Ovary (tissue), 10 donors: Measurements from ENCODE around the gene PLEKHA3. TPM values are rescaled to one million over a fixed set of nuclear protein-coding genes. Genes with fewer than 3 reads are reported as not detected.
A peak's percentile ranks its signal among the peaks of the same experiment; 100 is the strongest.

Experiments
- DNase-seq, 5 donors: peaks; one replicate each; pipeline ENCODE4 v3.0.0-alpha.2; 2019 to 2020
- H3K27ac ChIP-seq, 2 donors: fragments of 200-600 bp; one replicate each; pipeline versions ENCODE4 v1.5.1 to v1.8.0; 2019 to 2022
- H3K27me3 ChIP-seq: fragments of 200-600 bp; one replicate; pipeline ENCODE4 v1.8.0; 2022
- H3K36me3 ChIP-seq: fragments of 200-600 bp; sonication (generic); one replicate; pipeline ENCODE4 v1.5.1; 2019
- H3K4me1 ChIP-seq: one replicate; pipeline ENCODE4 v1.8.1; 2013; ENCODE audit warnings: mild to moderate bottlenecking, moderate library complexity; ENCODE audit not compliant: insufficient read depth
- H3K4me3 ChIP-seq: fragments of 200-600 bp; sonication (generic); one replicate; pipeline ENCODE4 v1.5.1; 2017
- H3K9me3 ChIP-seq, 2 donors: fragments of 200-600 bp in 1 of 2; sonication (generic) in 1 of 2; one replicate each; pipeline versions ENCODE4 v1.5.1 to v1.8.1; 2013 to 2019; ENCODE audit warnings: mild to moderate bottlenecking in 1 of 2, moderate library complexity in 1 of 2
- EP300 ChIP-seq: sonication (generic); formaldehyde crosslinking; IDR thresholded peaks from one replicate; pipeline ENCODE4 v1.6.1; 2017; ENCODE audit warnings: antibody characterized with exemption
- POLR2A ChIP-seq: fragments of 450-650 bp; IDR thresholded peaks from one replicate; pipeline ENCODE4 v1.6.1; 2017; ENCODE audit warnings: antibody characterized with exemption, mild to moderate bottlenecking, moderate library complexity
- WGBS, 3 donors: extraction: QIAGEN DNeasy Blood & Tissue Kit in 1 of 3; methylation state at CpG; one replicate each; pipeline versions ENCODE4 v1.1.5 to v1.1.7; 2013 to 2017; 5-methylcytosine and 5-hydroxymethylcytosine counted together
- intact Hi-C, 4 donors: fragments of 100-400 bp; cut with DNase I; formaldehyde crosslinking; loops; one replicate each; pipeline versions ENCODE4 v1.11.0 to v1.15.1; 2022 to 2023
- long read RNA-seq, 3 donors: library from polyadenylated mRNA in 2 of 3; unstranded in 2 of 3; transcript quantifications; one replicate each; pipeline ENCODE4 v2.0.0 and lab custom pipeline, GENCODE V29; 2021 to 2026
- polyA plus RNA-seq, 2 donors: library from polyadenylated mRNA; stranded (reverse); fragments of 200-250 nt in 1 of 2; fragments of 350-450 nt in 1 of 2; fragmentation: Illumina TruSeq in 1 of 2; extraction: RNeasy Lipid Tissue Mini Kit (QIAGEN cat#74804) in 1 of 2; gene quantifications; one replicate each; pipeline ENCODE4 v1.2.3, GENCODE V29; 2013 to 2014
- total RNA-seq, 7 donors: library from RNA; depleted of rRNA in 2 of 7; stranded (reverse); fragments of >200 nt in 2 of 7; fragmentation: NEBNext Ultra II Directional in 3 of 7; extraction: Animal tissue kit (Norgen Biotek cat#: 25700) in 3 of 7; gene quantifications; one replicate each; pipeline versions ENCODE4 v1.1.0 to v1.2.4, GENCODE V29; 2016 to 2023
- TF ChIP-seq, protein P1 (sequence below), 3 donors: fragments of 450-650 bp in 2 of 3; fragments of 200-600 bp in 1 of 3; IDR thresholded peaks; one replicate each; pipeline versions ENCODE4 v1.5.1 to v1.8.0; 2016 to 2022; ENCODE audit warnings: antibody characterized with exemption in 3 of 3, mild to moderate bottlenecking in 1 of 3
- donor health status: DM: no; HTN: no; CAD: no; lungs with moderate emphysema.
- donor health status: DM: no; HTN: no; CAD: no.
- donor health status: Bipolar disorder and iron deficiency.
- donor health status: DM: yes; HTN: yes; CAD: no.
- donor health status: DM: no; HTN: no; CAD: no.
- donor health status: DM: yes; HTN: yes; CAD: no.

The PLEKHA3 gene
- total RNA-seq, result 10 to 100 TPM in 6 of 7 donors, 1 to 10 TPM in 1; 8.6 to 40.6 (median 33.1) TPM
- 10 to 100 TPM in 1 of 2 donors, 1 to 10 TPM in 1; 4.4 to 24.6 TPM for polyA plus RNA-seq
- long read RNA-seq, donor 1, full-length matches to known transcripts, result 6 of 8 reads
- long read RNA-seq, donor 1, partial matches to known transcripts, result 2 of 8 reads
- long read RNA-seq, donor 1, other reads (novel, unspliced or antisense), result 0 of 8 reads
- long read RNA-seq, donor 2, full-length matches to known transcripts, result 6 of 6 reads
- long read RNA-seq, donor 2, partial matches to known transcripts, result 0 of 6 reads
- long read RNA-seq, donor 2, other reads (novel, unspliced or antisense), result 0 of 6 reads
- long read RNA-seq, donor 3, full-length matches to known transcripts, result 30 of 33 reads
- long read RNA-seq, donor 3, partial matches to known transcripts, result 1 of 33 reads
- long read RNA-seq, donor 3, other reads (novel, unspliced or antisense), result 2 of 33 reads

DNA sequence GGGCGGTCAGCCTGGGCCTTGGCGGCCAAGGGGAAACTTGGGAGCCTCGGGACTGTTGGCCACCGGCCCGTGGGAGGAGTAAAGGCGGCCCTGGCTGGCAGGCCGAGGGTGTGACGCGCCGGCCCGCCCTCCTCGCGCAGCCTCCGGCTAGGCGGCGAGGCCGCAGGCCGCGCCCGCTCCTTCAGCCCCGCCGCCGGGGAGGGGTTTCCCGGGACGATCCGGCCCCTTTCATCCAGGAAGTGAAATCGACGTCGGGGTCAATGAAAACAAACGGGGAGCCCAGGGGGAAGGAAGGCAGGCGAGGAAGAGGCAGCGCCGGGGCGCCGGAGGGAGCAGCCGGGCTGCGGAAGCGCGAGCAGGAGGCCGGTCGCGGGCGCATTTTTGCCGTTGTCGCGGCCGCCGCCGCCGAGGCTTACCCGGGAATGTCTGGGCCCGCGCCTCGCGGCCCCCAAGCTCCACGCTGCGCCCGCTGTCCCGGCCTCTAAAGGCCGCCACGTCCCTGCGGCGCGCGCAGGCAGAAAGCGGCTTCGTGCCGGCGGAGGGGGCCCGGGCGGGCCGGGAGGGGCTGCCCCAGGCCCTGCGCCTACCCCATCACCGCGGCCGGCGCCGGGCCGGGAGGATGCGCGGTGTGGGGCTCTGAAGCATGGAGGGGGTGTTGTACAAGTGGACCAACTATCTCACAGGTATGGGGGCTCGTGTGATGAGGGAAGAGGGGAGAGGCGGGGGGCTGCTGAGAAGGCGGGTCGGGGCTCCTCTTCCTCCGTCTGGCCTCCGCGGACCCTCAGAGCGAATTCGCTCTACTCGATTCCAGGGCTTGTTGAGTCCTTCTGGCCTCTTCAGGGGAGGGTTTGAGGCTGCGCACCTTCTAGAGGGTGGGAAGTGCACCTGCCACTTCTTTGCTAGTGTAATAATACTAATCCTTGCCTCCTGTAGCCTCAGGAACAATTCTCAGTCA, at the start of gene PLEKHA3:
PLEKHA3 (plus strand) TSS at position 231 of the 955 bp plus-strand sequence; CDS start at position 644, 413 bp downstream.
- peak; percentile 98 to 99 (median 99) for DNase-seq
- Histone ChIP-seq H3K9me3 (no peaks in the 10 kb centered on the region), H3K27me3 (no peaks in the 10 kb centered on the region), H3K36me3 (no peaks in the 10 kb centered on the region), H3K4me1 (peaks cover 15% of the 10 kb centered on the region), H3K27ac (peak within 1 kb of the TSS; percentile 86 to 91), H3K4me3 (peak within 1 kb of the TSS; percentile 92)
- intact Hi-C loops, result loop anchor here in 1 of 4 donors (1.0 kb wide), 1 partner anchor 29 kb away; the partner anchor contains the start of genes PJVK and PRKRA
- no peak for TF ChIP-seq EP300
- TF ChIP-seq, protein P1, sequence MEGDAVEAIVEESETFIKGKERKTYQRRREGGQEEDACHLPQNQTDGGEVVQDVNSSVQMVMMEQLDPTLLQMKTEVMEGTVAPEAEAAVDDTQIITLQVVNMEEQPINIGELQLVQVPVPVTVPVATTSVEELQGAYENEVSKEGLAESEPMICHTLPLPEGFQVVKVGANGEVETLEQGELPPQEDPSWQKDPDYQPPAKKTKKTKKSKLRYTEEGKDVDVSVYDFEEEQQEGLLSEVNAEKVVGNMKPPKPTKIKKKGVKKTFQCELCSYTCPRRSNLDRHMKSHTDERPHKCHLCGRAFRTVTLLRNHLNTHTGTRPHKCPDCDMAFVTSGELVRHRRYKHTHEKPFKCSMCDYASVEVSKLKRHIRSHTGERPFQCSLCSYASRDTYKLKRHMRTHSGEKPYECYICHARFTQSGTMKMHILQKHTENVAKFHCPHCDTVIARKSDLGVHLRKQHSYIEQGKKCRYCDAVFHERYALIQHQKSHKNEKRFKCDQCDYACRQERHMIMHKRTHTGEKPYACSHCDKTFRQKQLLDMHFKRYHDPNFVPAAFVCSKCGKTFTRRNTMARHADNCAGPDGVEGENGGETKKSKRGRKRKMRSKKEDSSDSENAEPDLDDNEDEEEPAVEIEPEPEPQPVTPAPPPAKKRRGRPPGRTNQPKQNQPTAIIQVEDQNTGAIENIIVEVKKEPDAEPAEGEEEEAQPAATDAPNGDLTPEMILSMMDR (IDR thresholded peaks at IDR 0.05), result no peak
- peak; percentile 62 for TF ChIP-seq POLR2A
- WGBS, 3 donors, result 0 to 1% (median 0%) methylated on average over 72 to 92 of the region's 92 CpGs

DNA sequence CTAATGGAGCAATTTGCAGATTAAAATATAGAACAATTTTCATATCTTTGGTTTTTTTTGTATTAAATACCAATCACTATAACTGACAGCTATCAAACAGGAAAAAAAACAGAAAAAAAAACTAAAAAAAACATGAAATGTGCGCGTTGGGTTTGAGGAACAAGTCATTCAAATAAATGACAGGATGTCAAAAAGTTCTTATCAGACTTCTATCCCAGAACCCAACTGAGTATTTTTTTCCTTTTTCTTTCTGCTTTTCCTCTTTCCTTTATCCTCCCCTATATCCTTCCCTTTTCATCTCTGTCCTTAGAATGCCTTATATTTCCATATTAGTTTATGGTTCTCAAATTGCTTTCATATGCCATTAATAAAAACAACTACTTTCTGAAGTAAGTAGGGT, 43.6 kb upstream of the PLEKHA3 start:
- WGBS, 3 donors, result 86 to 97% (median 96%) methylated on average over 2 of the region's 2 CpGs
- no peak overlapping the region for H3K27ac ChIP-seq
- no peaks in the 10 kb centered on the region for H3K36me3 ChIP-seq
- H3K27me3 ChIP-seq, result no peaks in the 10 kb centered on the region
- H3K9me3 ChIP-seq, result no peaks in the 10 kb centered on the region
- TF ChIP-seq, protein P1 (IDR thresholded peaks at IDR 0.05), result no peak
- TF ChIP-seq POLR2A (no peak), EP300 (no peak)
- no peak overlapping the region for H3K4me3 ChIP-seq
- intact Hi-C loops, result no loop called here
- no peaks in the 10 kb centered on the region for H3K4me1 ChIP-seq
- DNase-seq, result no peak

DNA sequence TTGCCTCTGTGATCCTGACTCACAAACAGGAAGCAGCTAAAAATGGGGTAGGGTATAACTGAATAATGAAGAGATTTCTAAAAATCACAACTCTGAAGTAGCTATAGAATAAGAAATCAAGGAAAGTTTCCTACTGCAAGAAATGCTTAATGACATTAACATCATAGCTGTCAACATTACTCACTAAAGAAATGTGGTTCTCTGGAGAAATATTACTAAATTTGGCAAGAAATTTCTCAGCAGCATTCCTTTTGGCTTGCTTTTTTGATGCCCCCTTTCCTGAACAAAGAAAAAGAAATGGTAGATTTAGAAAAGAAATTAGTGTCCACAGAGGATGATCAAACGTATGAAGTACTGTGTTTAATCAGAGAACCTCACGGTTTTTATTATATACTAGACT, 38.8 kb upstream of the PLEKHA3 start:
- Histone ChIP-seq H3K4me1 (no peaks in the 10 kb centered on the region), H3K27me3 (no peaks in the 10 kb centered on the region), H3K36me3 (no peaks in the 10 kb centered on the region), H3K27ac (no peak overlapping the region), H3K4me3 (no peak overlapping the region), H3K9me3 (no peaks in the 10 kb centered on the region)
- 85 to 91% (median 88%) methylated on average over 2 of the region's 2 CpGs for WGBS, 3 donors
- DNase-seq, result no peak
- TF ChIP-seq EP300 (no peak), POLR2A (no peak)
- TF ChIP-seq, protein P1 (IDR thresholded peaks at IDR 0.05), result no peak
- intact Hi-C loops, result no loop called here

DNA sequence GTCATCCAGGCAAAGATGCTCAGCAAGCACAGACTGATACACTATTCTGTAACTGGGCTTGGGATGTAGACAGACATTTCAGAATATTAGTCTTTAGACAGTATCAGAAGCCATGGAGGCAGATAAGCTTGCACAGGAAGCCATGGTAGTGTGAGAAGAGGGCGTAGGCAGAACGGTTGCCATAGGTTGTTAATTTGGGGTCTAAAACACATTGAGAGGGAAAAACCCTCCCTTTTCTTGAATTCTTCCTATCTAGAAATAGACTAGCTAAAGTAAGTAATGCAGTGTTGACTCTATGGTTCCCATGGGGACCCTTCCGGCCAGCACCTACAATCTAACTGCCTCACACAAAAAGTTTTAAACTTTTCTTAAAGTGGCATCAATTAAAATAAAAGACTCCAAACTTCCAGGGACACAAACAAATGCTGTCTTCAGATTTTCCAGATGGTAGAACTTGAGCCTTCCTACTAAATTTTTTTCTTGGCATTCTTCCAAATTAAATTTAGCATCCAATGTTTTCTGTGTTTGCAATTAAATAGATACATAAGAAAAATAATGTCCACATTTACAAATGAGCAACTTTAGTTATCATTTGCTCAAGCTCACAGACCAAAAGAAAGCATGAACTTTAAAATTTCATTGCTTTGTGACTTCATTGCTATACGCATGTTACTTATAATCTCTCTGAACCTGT, 31.1 kb upstream of the PLEKHA3 start:
- 53 to 92% (median 84%) methylated on average over 4 of the region's 4 CpGs for WGBS, 3 donors
- no peak for DNase-seq
- TF ChIP-seq, protein P1 (IDR thresholded peaks at IDR 0.05), result no peak
- no peak for TF ChIP-seq EP300
- no peak for TF ChIP-seq POLR2A
- H3K9me3 ChIP-seq, result no peaks in the 10 kb centered on the region
- no peaks in the 10 kb centered on the region for H3K27me3 ChIP-seq
- intact Hi-C loops, result no loop called here
- H3K27ac ChIP-seq, result no peak overlapping the region
- no peaks in the 10 kb centered on the region for H3K36me3 ChIP-seq
- H3K4me1 ChIP-seq, result peaks cover 6% of the 10 kb centered on the region
- H3K4me3 ChIP-seq, result peak overlapping the region; percentile 86
